COLO668 (cell line): ENCODE data around the gene PLEKHA6.
A peak's percentile ranks its signal among the peaks of the same experiment; 100 is the strongest.
"Not testable (repeated sequence)": the region's sequence is repeated elsewhere in the genome, so short reads cannot be mapped to it uniquely, and the experiment has no call there.

Experiments used
- DNase-seq: peaks from one replicate; lab custom pipeline; 2025; ENCODE audit not compliant: unreplicated experiment; lab: John Stamatoyannopoulos, UW

The PLEKHA6 gene

DNA sequence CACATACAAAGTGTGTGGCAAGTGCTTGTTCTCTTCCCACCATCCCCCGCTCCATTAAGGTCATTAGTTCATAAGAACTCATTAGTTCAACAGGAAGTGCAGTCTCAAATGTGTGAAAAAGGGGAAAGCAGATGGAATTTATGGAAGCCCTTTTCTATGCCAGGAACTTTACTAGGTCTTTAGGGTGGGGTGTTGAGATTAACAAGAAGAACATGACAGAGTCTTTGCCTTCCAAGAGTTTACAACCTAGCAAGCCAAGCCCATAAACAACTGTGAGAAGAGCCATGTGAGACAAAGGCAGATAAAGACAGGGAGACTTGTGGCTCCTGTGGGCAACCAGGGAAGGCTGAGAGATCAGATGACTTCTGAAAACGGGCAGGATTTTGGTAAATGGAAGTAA is 21.4 kb downstream of the PLEKHA6 start:
- DNase-seq: no peak

DNA sequence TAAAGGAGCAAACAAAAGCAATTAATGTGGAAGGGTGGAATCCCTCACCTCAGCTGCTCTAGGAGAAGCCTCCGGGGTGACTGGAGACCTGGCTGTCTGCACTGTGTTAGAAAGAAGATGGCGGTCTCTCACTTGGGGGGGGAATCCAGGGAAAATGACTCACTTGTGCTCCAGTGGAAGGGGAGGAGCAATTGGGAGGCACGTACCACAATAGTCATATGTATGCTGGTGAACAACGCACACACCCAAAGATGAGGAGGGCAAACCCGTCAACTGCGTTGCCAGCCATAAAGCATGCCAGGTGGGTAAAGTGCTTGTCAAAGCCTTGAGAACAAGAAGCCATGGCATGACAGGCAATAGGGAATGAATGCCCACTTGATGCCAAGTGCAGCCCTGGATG is 22.1 kb downstream of the PLEKHA6 start:
- no peak for DNase-seq

DNA sequence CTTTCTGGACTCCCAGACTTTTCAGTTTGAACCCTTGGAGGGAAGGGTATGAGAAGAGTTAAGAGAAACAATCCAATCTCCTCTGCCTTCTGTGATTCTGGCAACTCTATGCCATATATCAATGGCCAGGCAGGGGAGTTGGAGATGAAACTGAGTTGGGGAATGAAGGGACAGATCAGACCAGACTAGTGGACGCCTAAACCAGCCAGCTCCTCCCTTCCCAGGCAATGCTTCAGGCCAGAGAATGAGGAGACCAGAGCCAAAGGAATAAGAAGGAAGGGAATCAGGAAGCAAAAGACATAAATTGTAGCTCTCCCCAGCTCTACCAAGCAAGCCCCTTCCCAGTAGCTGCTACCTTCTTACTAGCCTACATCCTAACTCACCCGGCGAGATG is 22.7 kb downstream of the PLEKHA6 start:
- DNase-seq: no peak

DNA sequence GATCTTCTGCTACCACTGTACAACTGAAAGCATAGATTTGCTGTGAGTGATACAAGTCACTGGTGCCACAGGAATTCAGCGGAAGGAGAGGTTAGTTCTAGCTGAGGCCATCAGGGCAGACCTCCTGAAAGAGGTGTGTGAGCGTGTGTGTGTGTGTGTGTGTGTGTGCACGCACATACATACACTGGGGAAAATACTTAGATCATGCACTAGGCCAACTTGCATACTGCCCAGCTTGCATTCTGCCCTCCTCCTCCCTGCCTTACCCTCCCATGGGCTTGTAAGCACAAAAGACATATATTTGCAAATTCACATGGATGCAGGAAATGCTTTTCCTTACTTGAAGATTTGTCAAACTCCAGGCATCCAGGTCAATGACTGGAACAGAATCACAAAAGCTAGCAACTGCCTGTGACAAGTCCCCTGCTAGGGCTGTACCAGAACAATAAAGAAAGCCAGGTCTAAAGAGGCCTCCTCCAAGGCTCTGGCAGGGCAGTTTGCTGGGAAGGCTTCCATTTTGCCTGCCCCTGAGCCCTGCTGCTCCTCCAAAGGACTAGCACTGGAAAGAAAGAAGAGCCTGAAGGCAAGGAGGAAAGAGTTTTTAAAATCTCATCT is 23.2 kb downstream of the PLEKHA6 start:
- no peak for DNase-seq

DNA sequence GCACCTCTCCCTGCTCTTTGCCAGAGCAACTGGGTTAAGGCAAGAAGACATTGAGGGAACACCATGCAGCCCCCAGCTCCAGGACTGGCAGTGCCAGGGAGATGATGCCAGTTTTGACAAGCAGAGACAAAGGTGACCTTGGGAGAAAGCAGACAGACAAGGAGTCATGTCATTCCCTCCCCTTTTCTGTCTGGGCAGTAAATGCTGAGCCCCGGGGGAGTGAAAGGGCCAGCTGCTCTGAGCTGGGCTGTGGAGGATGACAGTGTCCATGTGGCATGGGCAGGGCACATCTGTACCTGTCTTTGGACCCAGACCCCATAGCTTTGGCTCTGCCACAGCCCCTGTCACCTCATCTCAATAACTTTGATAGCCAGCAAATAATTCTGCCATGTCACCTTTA is 24.2 kb downstream of the PLEKHA6 start:
- no peak for DNase-seq

DNA sequence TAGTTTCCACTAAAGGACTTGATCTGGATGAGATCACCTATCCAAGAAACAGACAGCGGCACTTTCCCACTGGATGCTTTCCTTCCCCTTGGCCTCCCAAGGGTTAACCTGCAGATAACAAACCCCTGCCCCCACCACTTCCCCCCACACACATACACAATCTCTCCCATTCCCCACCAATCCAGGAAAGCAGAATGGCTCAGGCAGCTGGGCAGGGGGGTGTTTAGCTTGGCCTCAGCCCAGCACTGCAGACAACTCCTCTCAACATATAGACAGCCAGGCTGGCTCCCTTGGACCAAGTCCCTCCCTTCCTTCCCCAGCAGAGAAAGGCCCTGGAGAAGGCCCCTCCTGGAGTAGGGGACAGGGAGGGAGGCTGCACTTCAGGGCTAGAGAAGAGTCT is 24.6 kb downstream of the PLEKHA6 start:
- DNase-seq: no peak

DNA sequence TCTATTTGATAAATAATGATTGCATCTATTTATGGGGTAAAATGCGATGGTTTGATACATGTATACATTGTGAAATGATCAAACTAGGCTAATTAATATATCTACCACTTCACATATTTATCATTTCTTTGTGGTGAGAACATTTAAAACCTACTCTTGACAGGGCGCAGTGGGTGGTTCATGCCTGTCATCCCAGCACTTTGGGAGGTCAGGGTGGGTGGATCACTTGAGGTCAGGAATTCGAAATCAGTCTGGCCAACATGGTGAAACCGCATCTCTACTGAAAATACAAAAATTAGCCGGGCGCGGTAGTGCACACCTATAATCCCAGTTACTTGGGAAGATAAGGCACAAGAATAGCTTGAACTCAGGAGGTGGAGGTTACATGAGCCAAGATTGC is 25.3 kb downstream of the PLEKHA6 start:
- DNase-seq: no peak

DNA sequence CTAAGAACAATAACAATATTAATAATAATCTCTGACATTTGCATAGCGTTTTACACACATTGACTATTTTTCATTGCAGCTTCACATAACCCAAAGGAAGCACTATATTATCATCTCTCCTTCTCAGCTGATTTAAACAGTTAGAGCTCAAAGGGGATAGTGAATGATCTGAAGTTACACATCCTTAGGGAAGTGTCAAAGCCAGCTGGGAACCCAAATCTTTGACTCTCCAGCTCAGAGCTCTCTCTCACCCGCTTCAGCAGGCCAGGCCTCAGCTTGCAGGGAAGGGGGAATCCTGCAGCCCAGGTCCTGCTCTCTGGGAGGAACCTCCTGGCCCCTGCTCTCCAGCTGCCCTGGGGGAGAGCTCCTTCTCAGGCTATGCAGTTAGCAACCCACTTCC is 26.3 kb downstream of the PLEKHA6 start:
- no peak for DNase-seq

DNA sequence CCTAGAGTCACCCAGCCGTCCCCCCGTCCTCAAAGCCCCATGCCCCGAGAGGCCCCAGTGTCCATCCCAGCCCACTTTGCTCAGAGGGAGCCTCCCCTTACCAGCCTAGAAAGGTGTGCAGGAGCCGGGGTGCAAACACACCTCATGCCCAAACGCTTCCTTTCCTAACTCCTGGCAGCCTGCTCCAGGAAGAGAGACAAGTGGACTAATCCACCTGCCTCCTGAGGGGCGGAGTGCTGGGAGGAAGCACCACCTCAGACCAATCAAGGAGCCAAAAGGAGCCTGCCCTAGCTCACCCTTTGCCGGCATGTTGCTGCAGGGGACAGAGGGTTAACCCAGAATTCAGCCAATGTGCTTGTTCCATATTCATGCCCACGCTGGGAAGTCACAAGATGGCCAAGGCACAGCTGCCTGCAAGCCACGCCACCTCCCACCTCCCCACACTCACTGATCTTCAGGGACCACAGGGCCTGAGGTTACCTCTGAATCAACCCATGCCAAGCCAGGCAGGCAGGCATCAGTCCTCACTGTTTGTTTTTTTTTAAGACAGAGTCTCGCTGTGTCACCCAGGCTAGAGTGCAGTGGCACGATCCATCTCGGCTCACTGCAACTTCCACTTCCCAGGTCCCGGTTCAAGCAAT is 27.8 kb downstream of the PLEKHA6 start:
- peak; percentile 63 for DNase-seq

DNA sequence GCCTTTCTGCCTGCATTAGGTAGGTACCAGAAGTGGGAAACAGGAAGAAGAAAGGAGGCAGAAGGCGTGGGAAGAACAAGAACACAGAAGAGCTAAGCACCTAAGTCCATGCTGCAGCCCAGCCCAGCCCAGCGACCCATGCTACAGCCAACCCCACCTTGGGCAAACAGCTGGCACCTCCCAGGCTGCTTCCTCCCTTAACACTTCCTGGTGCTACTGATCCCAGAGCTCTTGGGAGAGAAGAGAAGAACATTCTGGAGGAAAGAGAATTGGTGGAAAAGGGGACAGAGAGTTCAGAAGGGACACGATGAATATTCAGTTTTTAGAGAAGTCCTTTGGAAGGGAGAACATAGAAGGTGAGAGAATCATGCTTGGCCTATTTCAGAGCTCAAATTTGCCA is 28.5 kb downstream of the PLEKHA6 start:
- peak; percentile 72 for DNase-seq

DNA sequence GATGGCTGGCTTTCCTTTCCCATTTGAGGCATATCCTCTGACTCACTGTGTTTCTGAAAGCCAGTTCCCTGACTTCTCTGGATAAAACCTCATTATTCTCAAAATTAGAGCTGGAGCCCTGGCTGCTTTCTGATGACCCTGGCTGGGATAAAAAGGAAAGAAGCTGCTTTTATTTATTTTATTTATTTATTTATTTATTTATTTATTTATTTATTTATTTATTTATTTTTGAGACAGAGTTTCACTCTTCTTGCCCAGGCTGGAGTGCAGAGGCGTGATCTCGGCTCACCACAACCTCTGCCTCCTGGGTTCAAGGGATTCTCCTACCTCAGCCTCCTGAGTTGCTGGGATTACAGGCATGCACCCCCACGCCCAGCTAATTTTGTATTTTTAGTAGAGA is 31.9 kb downstream of the PLEKHA6 start:
- not testable (repeated sequence) for DNase-seq

DNA sequence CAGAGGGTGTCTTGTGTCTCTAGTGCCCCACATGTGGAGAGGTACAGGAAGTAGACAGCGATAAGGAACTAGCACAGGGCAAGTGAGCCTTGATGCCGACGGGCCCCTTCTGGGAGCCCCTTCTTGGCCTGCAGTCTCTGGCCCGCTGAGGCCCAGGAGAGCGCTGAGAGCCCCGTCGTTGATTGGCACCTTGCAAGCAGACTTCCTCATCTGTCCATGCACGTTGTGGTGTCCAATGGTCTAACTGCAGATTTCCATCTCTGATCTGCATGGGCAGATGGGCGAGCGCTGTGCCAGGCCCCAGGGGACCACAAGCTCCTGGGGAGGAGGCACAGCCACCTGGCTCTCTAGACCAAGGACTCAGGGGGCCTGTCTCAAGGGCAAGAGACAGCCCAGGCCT is 32.4 kb downstream of the PLEKHA6 start:
- DNase-seq: no peak

DNA sequence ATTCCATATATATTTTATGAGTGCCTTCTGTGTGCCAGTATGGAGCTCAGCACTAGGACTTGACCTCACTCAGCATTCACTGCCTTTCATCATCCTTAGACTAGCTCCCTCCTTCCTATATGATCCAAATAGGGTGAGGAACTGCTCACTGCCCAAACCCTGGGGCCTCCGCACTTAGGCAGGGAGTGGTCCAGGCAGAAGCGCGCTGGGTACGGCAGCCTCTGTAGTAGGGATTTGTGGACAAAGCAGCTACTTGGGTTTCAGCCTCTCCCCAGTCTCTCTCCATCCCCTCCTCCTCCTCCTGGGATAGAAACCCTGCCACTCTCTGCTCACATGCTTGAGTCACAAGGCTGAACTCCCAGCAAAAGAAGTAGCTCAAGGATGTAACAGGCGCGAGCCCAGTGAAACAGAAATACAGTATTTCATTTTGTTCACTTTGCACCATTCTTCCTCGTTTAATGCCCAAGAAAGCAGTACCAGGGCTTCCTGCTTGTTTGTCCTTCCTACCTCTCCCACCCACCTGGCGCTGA is 32.9 kb downstream of the PLEKHA6 start:
- no peak for DNase-seq

DNA sequence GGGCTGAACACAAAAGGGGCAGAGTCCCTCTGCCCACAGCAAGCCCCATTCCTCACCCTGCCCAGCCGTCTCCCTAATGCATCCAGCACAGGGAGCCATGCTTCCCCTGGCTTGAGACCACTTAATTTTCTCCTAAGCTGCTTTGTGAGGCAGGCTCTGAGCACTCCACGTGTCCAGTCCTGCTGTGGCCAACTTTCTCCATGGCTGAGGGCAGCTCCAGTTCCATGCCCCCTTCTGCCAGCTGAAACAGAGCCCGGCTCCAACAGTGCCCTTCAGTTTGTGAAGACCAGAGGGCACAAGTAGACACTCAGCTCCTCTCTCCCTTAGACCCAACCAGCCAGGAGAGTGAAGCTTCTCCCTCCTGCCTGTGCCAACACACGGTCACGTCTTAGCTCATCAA is 33.8 kb downstream of the PLEKHA6 start:
- DNase-seq: no peak

DNA sequence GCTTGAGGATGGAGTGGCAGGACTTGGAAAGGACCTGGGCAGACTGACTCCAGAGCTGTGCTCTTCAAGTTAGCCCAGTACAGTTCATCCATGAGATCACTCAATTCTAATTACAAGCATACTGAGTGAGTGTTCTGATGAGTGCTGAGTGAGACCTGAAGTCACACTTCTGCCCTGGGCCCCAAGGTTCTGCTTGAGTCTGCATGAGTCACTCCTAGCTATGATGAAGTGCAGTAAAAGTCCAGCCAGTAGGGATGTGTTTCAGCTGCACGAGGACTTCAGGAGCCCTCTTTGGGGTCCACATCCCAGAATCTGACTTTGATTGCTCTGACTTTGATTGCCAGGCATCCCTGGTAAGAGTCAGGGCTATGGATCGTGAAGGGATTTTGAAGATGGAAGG is 35.8 kb downstream of the PLEKHA6 start:
- no peak for DNase-seq

DNA sequence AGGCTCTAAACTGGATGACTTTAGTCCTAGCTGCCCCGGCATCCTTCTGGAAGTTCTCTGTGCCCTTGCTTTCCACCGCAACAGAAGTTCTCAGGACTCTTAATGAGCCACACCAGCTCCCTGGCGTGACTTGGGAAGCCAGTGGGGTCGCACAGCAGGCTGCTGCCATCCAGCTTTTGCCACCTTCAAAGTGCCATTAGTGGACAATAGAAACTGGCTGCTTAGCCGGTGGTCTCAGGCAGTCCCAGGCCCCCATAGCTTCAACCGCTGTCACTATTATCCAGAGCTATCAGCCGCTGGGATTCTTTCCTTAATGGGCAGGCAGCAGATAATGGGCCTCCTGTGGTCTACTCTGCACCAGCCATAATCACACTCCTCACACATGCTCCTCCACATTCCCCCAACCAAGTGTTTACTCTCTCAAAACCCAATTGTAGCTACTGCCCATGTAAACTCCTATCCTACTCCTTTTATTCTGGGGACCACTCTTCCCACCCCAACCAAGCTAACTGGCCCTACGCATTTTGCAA is 37.3 kb downstream of the PLEKHA6 start:
- DNase-seq: no peak

DNA sequence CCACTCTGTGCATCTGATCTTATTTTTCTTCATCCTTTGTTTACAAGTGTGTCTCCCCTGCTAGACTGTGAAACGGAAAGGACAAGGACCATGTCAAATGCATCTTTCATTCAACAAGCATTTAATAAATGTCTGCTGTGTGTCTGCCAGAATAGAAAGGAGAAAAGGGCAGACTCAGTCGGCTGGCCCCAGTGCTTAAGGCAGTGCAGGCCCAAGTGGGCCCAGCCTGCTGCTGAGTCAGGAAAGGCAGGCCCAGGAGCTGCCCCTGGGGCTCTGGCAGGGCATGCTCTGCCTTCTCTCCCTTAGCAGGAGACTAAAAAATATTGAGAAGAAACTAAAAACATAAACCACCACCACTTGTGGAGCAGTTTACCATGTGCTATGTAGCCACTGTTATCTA is 38.1 kb downstream of the PLEKHA6 start:
- no peak for DNase-seq

DNA sequence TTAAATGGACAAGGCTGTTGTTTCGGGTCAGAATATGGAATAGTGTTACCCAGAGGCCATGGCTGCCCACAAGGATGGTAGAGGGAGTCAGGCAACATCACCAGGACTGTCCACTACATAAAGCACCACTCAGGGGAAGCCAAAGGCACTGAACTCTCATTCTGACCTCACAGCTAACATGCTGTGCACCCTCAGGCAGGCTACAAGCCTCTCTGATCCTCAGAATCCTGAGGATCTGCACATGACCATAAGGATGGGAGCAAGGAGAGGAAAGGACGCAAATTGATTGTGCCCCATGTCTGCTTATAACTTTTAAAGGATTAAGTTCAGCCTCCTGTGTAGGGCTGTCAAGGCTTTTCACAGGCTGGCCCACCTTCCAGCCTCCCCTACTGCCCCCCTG is 38.7 kb downstream of the PLEKHA6 start:
- no peak for DNase-seq

DNA sequence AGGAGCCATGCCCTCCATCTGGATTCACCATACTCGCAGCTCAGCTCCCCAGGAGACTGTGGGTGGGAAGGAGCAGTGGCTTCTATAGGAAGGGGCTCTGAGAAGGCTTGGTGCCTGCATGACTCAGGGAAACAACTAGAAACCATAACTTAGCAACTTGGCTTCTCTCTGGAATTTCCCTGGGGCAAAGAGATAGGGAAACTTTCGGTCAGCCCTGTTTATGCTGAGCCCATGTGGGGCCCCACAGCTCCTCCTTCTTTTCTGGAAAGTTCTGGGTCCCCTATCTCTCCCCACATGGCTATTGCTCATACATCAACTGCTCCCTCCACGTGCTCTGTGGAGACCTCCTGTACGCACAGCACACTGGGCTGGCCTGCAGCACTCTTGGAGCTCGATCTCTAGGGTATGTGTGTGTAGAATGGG is 39.3 kb downstream of the PLEKHA6 start:
- no peak for DNase-seq

DNA sequence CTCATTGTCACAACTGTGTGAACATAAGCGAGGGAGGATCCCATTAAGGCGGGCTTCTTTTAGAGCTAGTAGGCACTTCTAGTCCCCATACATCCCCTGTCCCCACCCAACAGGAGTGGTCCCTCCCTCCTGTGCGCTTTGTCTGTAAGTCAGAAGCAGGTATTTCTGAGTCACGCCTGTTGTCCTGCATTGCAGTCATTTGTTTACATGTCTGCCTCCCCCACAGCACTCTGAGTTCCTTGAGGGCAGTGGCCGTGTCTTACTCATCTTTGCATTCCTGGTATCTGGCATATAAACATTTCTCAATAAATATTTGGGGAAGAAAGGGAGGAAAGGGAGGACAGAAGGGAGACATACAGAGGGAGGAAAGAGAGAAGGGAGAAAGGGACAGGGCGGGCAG is 40.3 kb downstream of the PLEKHA6 start:
- no peak for DNase-seq

DNA sequence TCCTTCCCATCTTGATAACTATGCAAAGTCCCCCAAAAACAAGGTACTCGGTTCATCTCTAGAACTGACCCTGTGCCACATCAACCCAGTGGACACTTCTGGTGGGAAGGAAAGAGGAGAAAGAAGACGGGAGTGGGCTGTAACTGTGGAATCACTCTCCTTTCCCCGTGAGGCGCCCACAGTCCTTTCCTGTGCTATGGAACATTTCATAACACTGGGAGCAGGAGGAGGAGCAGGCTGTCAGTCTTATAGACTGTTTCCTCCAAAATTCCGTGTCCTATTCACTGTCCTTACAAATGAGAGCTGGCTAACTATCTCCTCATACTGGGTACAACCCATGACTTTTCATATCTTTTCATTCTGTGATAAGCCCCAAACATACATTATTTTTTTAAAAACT is 40.7 kb downstream of the PLEKHA6 start:
- no peak for DNase-seq

DNA sequence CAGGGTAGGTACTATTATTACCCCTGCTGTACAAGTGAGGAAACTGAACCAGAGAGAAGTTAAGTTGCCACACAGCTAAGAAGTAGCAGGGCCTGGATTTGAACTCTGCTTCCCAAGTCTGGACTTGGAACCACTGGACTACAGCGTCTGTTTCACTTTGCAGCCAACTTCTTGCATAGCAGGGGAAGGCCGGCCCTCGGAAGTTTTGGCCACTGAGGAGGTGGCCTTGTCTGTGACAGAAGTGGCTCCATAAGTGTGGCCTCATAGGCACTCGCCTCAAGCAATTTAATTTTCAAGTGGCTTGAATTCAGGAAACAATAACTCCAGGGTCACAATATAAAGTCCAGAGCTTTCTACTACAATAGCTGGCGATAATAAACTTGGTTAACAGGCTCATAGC is 41.4 kb downstream of the PLEKHA6 start:
- no peak for DNase-seq

DNA sequence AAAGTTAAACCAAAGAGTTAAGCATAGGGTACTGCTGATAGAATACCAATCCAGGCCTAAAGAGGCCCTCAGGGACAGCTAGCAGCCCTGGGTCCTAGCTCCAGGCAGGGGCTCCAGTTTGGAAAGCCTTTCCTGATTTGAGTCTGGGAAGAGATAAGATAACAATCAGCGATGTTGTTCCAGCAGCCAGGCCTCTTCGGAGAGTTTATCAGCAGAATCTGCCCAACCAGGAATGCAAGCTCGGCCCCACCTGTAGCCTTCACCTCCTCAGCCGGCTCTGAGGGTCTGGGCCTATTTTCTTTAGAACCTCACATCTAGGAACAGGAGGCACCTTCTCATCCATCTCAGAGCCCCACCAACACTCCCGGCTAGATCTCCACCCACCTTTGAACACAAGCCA is 42.6 kb downstream of the PLEKHA6 start:
- no peak for DNase-seq
